CD8-positive, alpha-beta memory T cell (primary cell): ENCODE results near the gene SORCS2. TPM values are rescaled to one million over a fixed set of nuclear protein-coding genes. Genes with fewer than 3 reads are reported as not detected.
"Not testable (repeated sequence)": the region's sequence is repeated elsewhere in the genome, so short reads cannot be mapped to it uniquely, and the experiment has no call there.

Experiments used
- CTCF ChIA-PET: fragments of 350-600 bp; sonication (Branson Sonifier 250); formaldehyde crosslinking; loops from one replicate; lab custom pipeline; 2021; ENCODE audit warnings: antibody characterized with exemption; lab: Charles Lee
- POLR2A ChIA-PET: fragments of 350-600 bp; sonication (Branson Sonifier 250); formaldehyde crosslinking; loops from one replicate; lab custom pipeline; 2021; ENCODE audit warnings: antibody characterized with exemption; lab: Charles Lee
- DNase-seq, 5 donors: peaks; one replicate each; pipeline versions ENCODE4 v3.0.0 to v3.0.0-alpha.2; 2020 to 2022; ENCODE audit warnings: mixed read lengths in 1 of 5
- H3K27ac ChIP-seq: one replicate; pipeline ENCODE4 v1.7.0; 2013; ENCODE audit warnings: low read depth, mild to moderate bottlenecking, low read length, moderate library complexity
- H3K27me3 ChIP-seq: 2 replicates; pipeline ENCODE4 v1.7.0; 2013; ENCODE audit warnings: low read length, mild to moderate bottlenecking; ENCODE audit not compliant: insufficient read depth, poor library complexity, severe bottlenecking
- H3K36me3 ChIP-seq: 2 replicates; pipeline ENCODE4 v1.7.0; 2013; ENCODE audit warnings: mild to moderate bottlenecking, low read length, moderate library complexity; ENCODE audit not compliant: insufficient read depth
- H3K4me1 ChIP-seq: 2 replicates; pipeline ENCODE4 v1.7.0; 2013; ENCODE audit warnings: mild to moderate bottlenecking, low read length, moderate library complexity; ENCODE audit not compliant: insufficient read depth
- H3K4me3 ChIP-seq: 2 replicates; pipeline ENCODE4 v1.7.0; 2013; ENCODE audit warnings: mild to moderate bottlenecking, low read length
- H3K9me3 ChIP-seq: 2 replicates; pipeline ENCODE4 v1.7.0; 2013; ENCODE audit warnings: mild to moderate bottlenecking, low read length
- H3K27ac Mint-ChIP-seq, 8 donors: one replicate each; pipeline ENCODE4 v1.8.0; 2020 to 2021; ENCODE audit warnings: mixed read lengths in 8 of 8, mild to moderate bottlenecking in 6 of 8, inconsistent platforms in 3 of 8, moderate library complexity in 3 of 8
- H3K27me3 Mint-ChIP-seq, 2 donors: one replicate each; pipeline ENCODE4 v1.8.0; 2020 to 2021; ENCODE audit warnings: mixed read lengths in 2 of 2, mild to moderate bottlenecking in 1 of 2, moderate library complexity in 1 of 2
- H3K36me3 Mint-ChIP-seq, 3 donors: one replicate each; pipeline ENCODE4 v1.8.0; 2020 to 2021; ENCODE audit warnings: mixed read lengths in 3 of 3, inconsistent platforms in 1 of 3, mild to moderate bottlenecking in 1 of 3
- H3K4me1 Mint-ChIP-seq, 3 donors: one replicate each; pipeline ENCODE4 v1.8.0; 2020 to 2021; ENCODE audit warnings: mixed read lengths in 3 of 3, inconsistent platforms in 1 of 3, mild to moderate bottlenecking in 1 of 3
- H3K4me3 Mint-ChIP-seq, 7 donors: one replicate each; pipeline ENCODE4 v1.8.0; 2020 to 2021; ENCODE audit warnings: mixed read lengths in 7 of 7, mild to moderate bottlenecking in 6 of 7, moderate library complexity in 4 of 7, inconsistent platforms in 2 of 7
- H3K9me3 Mint-ChIP-seq, 5 donors: one replicate each; pipeline ENCODE4 v1.8.0; 2020 to 2022; ENCODE audit warnings: mixed read lengths in 5 of 5, mild to moderate bottlenecking in 3 of 5, moderate library complexity in 2 of 5, inconsistent platforms in 1 of 5
- polyA plus RNA-seq: library from polyadenylated mRNA; unstranded; fragments of 300-500 nt; fragmentation: Illumina TruSeq; gene quantifications from one replicate; pipeline ENCODE4 v1.2.3, GENCODE V29; 2021
- total RNA-seq, 2 experiments: library from RNA; stranded (reverse); gene quantifications; one replicate each; pipeline ENCODE4 v1.2.3, GENCODE V29; 2021

Gene SORCS2
- total and polyA plus RNA-seq, 3 experiments from 2014 or later: not detected

GRCh38 chr4:7571701-7572100 is 379.4 kb downstream of the SORCS2 start:
- ChIA-PET CTCF (no interaction called here), POLR2A (no interaction called here)
- Mint-ChIP-seq H3K4me1 (no peaks in the 10 kb centered on the region), H3K4me3 (no peak overlapping the region), H3K9me3 (peaks cover 11 to 15% (median 13%) of the 10 kb centered on the region in 5 donors), H3K36me3 (peaks cover 0 to 12% (median 0%) of the 10 kb centered on the region in 3 donors), H3K27ac (peak overlapping the region in 1 of 8 donors; percentile 39), H3K27me3 (peaks cover 3 to 6% of the 10 kb centered on the region in 2 donors)
- peaks cover 12% of the 10 kb centered on the region for H3K9me3 ChIP-seq
- no peak overlapping the region for H3K4me3 ChIP-seq
- no peaks in the 10 kb centered on the region for H3K36me3 ChIP-seq
- no peaks in the 10 kb centered on the region for H3K27me3 ChIP-seq
- H3K4me1 ChIP-seq: no peaks in the 10 kb centered on the region
- DNase-seq: no peak
- H3K27ac ChIP-seq: no peak overlapping the region

- Histone ChIP-seq H3K27ac (no peak overlapping the region), H3K27me3 (no peaks in the 10 kb centered on the region), H3K4me1 (no peaks in the 10 kb centered on the region), H3K36me3 (no peaks in the 10 kb centered on the region), H3K4me3 (no peak overlapping the region), H3K9me3 (peaks cover 17% of the 10 kb centered on the region)
- Mint-ChIP-seq H3K27me3 (peaks cover 6 to 7% of the 10 kb centered on the region in 2 donors), H3K27ac (no peak overlapping the region), H3K36me3 (peaks cover 0 to 24% (median 0%) of the 10 kb centered on the region in 3 donors), H3K9me3 (peaks cover 11 to 27% (median 25%) of the 10 kb centered on the region in 5 donors), H3K4me1 (no peaks in the 10 kb centered on the region), H3K4me3 (no peak overlapping the region)
- POLR2A ChIA-PET: no interaction called here
- no peak for DNase-seq
- CTCF ChIA-PET: no interaction called here
These were observed 380.6 kb downstream of the SORCS2 start for GRCh38 chr4:7572894-7573293.

GRCh38 chr4:7573576-7574091 is 381.3 kb downstream of the SORCS2 start:
- no peaks in the 10 kb centered on the region for H3K4me1 ChIP-seq
- no peaks in the 10 kb centered on the region for H3K36me3 ChIP-seq
- no peak overlapping the region for H3K27ac ChIP-seq
- Mint-ChIP-seq H3K27ac (no peak overlapping the region), H3K4me1 (no peaks in the 10 kb centered on the region), H3K36me3 (peaks cover 0 to 31% (median 0%) of the 10 kb centered on the region in 3 donors), H3K9me3 (peaks cover 18 to 34% (median 33%) of the 10 kb centered on the region in 5 donors), H3K4me3 (no peak overlapping the region), H3K27me3 (peaks cover 6 to 7% of the 10 kb centered on the region in 2 donors)
- H3K9me3 ChIP-seq: peaks cover 17% of the 10 kb centered on the region
- ChIA-PET CTCF (no interaction called here), POLR2A (no interaction called here)
- no peak overlapping the region for H3K4me3 ChIP-seq
- H3K27me3 ChIP-seq: no peaks in the 10 kb centered on the region
- DNase-seq: no peak

- H3K4me1 ChIP-seq: no peaks in the 10 kb centered on the region
- no peak overlapping the region for H3K4me3 ChIP-seq
- POLR2A ChIA-PET: no interaction called here
- H3K36me3 ChIP-seq: no peaks in the 10 kb centered on the region
- no peaks in the 10 kb centered on the region for H3K27me3 ChIP-seq
- Mint-ChIP-seq H3K27ac (no peak overlapping the region), H3K36me3 (peaks cover 0 to 38% (median 0%) of the 10 kb centered on the region in 3 donors), H3K4me1 (no peaks in the 10 kb centered on the region), H3K4me3 (no peak overlapping the region), H3K27me3 (peaks cover 6 to 7% of the 10 kb centered on the region in 2 donors), H3K9me3 (peaks cover 22 to 41% (median 40%) of the 10 kb centered on the region in 5 donors)
- CTCF ChIA-PET: no interaction called here
- no peak overlapping the region for H3K27ac ChIP-seq
- H3K9me3 ChIP-seq: peaks cover 17% of the 10 kb centered on the region
- DNase-seq: no peak
These were observed 382.1 kb downstream of the SORCS2 start for GRCh38 chr4:7574287-7575014.

- no peaks in the 10 kb centered on the region for H3K36me3 ChIP-seq
- POLR2A ChIA-PET: no interaction called here
- no peak overlapping the region for H3K4me3 ChIP-seq
- H3K4me3 Mint-ChIP-seq: no peak overlapping the region
- H3K4me1 Mint-ChIP-seq: no peaks in the 10 kb centered on the region
- CTCF ChIA-PET: no interaction called here
- H3K27me3 Mint-ChIP-seq: peaks cover 6 to 10% of the 10 kb centered on the region in 2 donors
- H3K27ac ChIP-seq: no peak overlapping the region
- H3K9me3 Mint-ChIP-seq: peaks cover 22 to 47% (median 43%) of the 10 kb centered on the region in 5 donors
- peaks cover 0 to 42% (median 0%) of the 10 kb centered on the region in 3 donors for H3K36me3 Mint-ChIP-seq
- no peaks in the 10 kb centered on the region for H3K4me1 ChIP-seq
- no peak overlapping the region for H3K27ac Mint-ChIP-seq
- DNase-seq: no peak
- peaks cover 17% of the 10 kb centered on the region for H3K9me3 ChIP-seq
- no peaks in the 10 kb centered on the region for H3K27me3 ChIP-seq
These were observed 383.1 kb downstream of the SORCS2 start for GRCh38 chr4:7575426-7575825.

GRCh38 chr4:7577361-7578039 is 385.2 kb downstream of the SORCS2 start:
- H3K27me3 ChIP-seq, H3K4me1 ChIP-seq, H3K36me3 ChIP-seq, H3K4me3 Mint-ChIP-seq, CTCF ChIA-PET, H3K27ac Mint-ChIP-seq, DNase-seq, POLR2A ChIA-PET, H3K4me3 ChIP-seq, H3K27ac ChIP-seq, H3K27me3 Mint-ChIP-seq, H3K4me1 Mint-ChIP-seq: not testable (repeated sequence)
- H3K9me3 ChIP-seq: peaks cover 17% of the 10 kb centered on the region
- peaks cover 0 to 42% (median 0%) of the 10 kb centered on the region in 3 donors for H3K36me3 Mint-ChIP-seq
- peaks cover 29 to 48% (median 44%) of the 10 kb centered on the region in 5 donors for H3K9me3 Mint-ChIP-seq

- Histone ChIP-seq H3K9me3 (peaks cover 7% of the 10 kb centered on the region), H3K4me1 (no peaks in the 10 kb centered on the region), H3K36me3 (no peaks in the 10 kb centered on the region), H3K27me3 (no peaks in the 10 kb centered on the region), H3K27ac (no peak overlapping the region), H3K4me3 (no peak overlapping the region)
- H3K9me3 Mint-ChIP-seq: peaks cover 19 to 40% (median 31%) of the 10 kb centered on the region in 5 donors
- no peak for DNase-seq
- H3K36me3 Mint-ChIP-seq: peaks cover 0 to 32% (median 0%) of the 10 kb centered on the region in 3 donors
- no peak overlapping the region for H3K27ac Mint-ChIP-seq
- no peaks in the 10 kb centered on the region for H3K4me1 Mint-ChIP-seq
- POLR2A ChIA-PET: no interaction called here
- CTCF ChIA-PET: no interaction called here
- H3K27me3 Mint-ChIP-seq: peaks cover 0 to 11% of the 10 kb centered on the region in 2 donors
- H3K4me3 Mint-ChIP-seq: no peak overlapping the region
These were observed 389.1 kb downstream of the SORCS2 start for GRCh38 chr4:7581477-7581876.
